Activated T-cell treated with anti-CD3 and anti-CD28 coated beads for 24 hours (primary cell): ENCODE results near the gene MAP2K7.

Experiments used
- DNase-seq: peaks from one replicate; pipeline ENCODE4 v3.0.0-alpha.2; 2020; ENCODE audit warnings: low read depth

The MAP2K7 gene

DNA sequence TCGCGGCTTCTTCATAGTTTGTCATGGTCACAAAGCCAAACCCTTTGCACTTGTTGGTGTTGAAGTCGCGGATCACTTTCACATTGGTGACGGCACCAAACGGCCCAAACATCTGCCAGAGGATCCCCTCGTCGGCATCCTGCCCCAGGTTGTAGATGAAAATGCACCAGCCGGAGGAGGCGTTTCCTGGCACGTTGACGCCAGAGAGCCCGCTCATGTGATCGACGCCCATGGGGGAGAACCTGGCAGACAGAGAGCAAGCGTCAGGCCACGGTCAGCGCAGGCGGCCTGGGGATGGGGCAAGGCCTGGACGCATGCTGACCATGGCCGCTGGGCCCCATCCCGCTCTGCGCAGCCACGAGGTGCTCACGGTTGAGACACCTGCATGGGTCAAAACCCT lies 59.9 kb downstream of the MAP2K7 start:
- no peak for DNase-seq
